ENCODE measurements around the gene CSK.

The CSK gene

DNA sequence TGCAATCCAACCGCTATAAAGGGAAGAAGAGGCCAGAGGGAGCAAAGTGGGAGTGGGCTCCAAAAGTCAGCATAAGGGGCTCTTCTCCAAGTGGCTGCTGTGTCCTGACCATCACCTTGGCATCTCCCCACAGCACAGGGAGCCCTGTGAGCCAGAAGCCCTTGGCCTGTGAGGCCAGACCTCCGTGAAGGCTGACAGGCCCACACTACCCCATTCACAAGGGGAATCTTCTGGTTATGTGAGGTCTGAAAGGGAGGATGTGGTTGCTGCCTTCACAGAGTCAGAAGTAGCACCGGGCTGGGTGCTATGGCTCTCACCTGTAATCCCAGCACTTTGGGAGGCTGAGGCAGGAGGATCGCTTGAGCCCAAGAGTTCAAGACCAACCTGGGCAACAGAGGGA lies 63.7 kb downstream of the CSK start:
- DNase-seq, result no peak

DNA sequence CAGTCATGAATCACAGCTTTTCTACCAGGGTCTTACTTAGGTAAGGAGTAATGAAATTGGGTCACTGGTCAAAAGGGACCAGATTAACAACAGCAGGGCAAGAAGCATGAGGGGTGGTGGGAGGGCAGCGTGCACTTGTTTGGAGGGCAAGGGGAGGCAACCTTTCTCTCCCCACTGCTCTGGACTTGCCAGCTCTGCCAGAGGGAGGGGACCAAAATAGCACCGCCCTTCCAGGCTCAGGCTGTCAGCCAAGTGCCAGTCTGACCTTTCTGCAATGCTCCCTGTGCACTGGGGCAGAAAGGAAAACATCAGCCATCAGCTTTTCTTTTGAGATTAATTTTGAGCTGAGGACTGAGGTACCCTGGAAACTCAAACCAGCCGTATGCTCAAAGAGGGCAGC lies 65.6 kb downstream of the CSK start:
- DNase-seq, result no peak

DNA sequence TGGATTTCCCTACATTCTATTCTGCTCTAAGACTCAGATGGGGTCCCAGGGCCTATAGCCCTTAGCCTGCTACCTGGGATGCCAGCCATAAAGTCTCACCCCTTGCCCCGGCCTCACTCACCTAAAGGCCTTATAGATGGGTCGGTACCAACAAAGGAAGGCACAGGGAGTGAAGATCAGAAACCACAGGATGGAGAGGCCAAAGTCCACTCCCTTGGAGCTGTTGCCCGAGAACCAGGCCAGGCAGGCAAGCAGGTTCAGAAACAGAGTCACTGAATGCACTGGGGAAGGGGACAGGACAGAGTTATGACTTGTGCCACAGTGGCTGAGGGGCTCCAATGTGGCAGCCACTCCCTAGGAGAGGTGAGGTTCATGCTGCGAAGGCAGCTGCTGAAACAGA lies 68.5 kb downstream of the CSK start:
- DNase-seq, result no peak

DNA sequence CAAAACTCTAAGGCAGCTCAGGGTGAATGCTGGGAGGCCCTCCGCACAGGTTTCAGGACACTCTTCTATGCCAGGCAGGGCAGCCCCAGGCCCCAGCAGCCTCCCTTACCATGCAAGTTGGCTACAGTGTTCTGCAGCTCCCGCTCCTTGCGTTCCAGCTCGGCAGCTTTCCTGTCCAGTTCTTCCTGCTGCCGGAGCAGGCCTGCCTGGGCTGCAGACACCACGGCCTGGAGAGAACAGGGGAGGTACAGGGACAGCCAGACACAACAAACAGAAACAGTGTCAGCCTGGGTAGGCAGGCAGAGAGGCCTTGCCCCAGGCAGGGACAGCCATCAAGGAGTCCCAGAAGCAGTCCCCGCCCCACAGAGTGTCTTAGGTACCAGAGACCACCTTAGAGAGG lies 70.1 kb downstream of the CSK start:
- no peak for DNase-seq
